Fibroblast of peridontal ligament (primary cell): ENCODE measurements around the gene FIBP.
"Not testable (repeated sequence)": the region's sequence is repeated elsewhere in the genome, so short reads cannot be mapped to it uniquely, and the experiment has no call there.

ENCODE experiments used
- DNase-seq: peaks from one replicate; pipeline ENCODE4 v3.0.0-alpha.2; 2010; ENCODE audit errors: extremely low read depth

The FIBP gene

GRCh38 chr11:65915101-65915820 is 27.0 kb upstream of the FIBP start:
- no peak for DNase-seq

- peak; percentile 79 for DNase-seq
Measured at GRCh38 chr11:65912845-65913244, 24.6 kb upstream of the FIBP start.

DNA sequence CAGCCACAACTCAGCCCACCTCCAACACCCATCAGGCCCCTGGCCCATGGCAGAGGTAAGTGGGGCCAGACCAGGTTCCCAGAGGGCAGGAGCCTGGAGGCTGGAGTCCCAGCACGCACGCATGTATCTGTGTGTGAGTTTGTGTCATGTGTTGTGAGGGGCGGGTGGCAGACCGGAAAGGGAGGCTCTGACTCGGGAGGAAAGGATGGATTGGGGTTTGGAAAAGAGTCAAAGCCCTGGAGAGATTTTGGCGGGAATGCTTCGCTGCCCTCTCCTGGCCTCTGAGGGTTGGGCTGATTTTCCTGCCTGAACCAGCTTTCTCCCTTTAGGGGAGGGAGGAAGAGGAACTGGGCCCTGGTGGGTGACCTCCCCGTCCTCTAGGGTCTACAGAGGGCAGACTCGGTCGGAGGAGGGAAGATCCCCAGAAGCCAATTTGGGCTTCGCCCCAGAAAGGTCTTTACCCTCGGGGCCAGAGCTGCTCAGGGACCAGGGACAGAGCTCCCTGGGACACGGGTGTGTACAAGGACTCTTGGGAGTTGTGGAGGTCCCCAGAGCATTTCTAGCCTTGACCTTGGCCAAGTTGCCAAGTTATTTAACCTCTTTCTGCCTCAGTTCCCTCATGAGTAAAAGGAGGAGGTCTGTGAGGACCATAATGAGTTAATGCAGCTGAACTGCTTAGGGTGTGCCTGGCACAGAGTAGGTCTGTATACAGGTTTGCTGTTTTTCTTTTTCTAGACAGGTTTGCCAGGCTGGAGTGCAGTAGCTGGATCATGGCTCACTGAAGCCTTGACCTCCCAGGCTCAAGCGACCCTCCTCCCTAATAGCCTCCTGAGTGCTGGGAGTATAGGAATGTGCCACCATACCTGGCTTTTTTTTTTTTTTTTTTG is 23.7 kb upstream of the FIBP start:
- peak; percentile 91 for DNase-seq

DNA sequence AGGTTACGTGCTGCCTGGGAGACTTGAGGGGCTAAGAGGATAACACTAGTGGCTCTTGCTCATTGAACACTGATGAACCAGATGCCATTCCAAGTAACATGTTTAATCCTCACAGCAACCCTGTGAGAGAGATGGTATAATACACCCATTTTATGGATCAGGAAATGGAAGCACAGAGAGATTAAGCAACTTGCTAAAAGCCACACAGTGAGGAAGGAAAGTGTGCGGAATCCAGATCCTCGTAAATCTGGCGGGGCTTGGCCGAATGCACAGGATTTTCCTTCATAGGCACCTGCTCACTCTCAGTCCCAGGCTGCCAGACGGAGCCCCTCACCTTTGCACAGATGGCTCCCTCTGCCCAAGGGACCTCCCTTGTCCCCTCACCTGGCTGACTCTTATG is 19.6 kb upstream of the FIBP start:
- DNase-seq: no peak

GRCh38 chr11:65906602-65907001 is 18.3 kb upstream of the FIBP start:
- no peak for DNase-seq

GRCh38 chr11:65903715-65904114 is 15.4 kb upstream of the FIBP start:
- no peak for DNase-seq

DNA sequence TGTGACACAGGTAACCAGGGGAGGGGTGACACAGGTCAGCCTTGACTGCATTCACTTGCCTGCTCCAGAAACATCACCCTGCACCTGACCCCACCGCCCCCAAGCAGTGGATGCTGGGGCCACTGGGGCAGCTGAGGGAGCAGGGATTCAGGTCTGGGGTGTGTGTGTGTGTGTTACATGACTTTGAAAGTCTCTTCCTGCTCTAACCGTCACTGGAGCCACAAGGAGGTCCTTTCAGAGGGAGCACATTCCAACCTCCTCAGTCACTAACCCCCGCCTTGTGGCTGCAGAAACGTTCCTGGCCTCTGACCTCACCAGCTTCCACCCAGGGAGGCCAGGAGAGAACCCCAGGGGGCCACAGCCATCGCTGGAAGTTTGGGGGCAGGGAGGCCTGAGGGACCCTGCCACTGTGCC is 14.8 kb upstream of the FIBP start:
- peak; percentile 80 for DNase-seq

- no peak for DNase-seq
Measured at GRCh38 chr11:65900899-65901180, 12.6 kb upstream of the FIBP start.

- DNase-seq: peak; percentile 92
Measured at GRCh38 chr11:65900125-65900898, 12.0 kb upstream of the FIBP start, which contains the start of gene FOSL1. TSS of gene FOSL1 (minus strand) at chr11:65900388. CDS start at chr11:65900339, 49 bp downstream.

DNA sequence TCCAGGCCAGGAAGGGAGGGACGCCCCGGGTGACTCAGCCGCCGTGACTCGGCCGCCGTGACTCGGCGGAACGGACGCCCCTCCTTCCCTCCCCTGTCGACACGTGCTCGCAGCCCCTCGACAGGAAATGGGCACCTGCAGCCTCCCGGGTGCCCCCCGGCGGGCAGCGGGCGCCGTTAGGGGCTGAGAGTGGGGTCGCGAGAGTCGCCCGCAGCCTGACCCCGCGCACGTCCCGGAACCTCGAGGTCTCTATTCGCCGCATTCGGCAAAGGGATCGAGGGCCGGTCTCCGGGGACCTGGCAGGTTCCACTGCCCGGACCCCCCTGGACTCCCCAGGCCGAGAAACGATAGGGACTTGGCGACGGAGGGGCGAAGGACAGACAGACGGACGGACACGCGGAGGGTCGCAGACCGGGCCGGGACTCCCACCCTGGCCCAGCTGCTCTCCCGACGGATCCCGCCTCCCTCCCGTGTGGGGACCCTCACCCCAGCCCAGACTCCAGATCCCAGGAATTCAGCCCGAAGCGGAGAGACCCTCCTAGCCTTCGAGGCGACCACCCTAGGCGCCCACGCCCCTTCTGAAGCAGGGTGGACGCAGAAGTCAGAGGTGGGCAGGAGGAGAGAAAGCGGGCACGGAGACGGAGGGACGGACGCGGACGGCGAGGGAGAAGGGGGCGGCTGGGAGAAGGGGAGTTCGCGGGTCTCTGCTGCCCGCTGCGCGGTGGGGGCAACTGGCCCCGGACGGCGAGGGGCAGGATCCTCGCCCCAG is 11.3 kb upstream of the FIBP start:
- DNase-seq: peak; percentile 53

- peak; percentile 41 for DNase-seq
Measured at GRCh38 chr11:65898656-65899355, 10.5 kb upstream of the FIBP start.

DNA sequence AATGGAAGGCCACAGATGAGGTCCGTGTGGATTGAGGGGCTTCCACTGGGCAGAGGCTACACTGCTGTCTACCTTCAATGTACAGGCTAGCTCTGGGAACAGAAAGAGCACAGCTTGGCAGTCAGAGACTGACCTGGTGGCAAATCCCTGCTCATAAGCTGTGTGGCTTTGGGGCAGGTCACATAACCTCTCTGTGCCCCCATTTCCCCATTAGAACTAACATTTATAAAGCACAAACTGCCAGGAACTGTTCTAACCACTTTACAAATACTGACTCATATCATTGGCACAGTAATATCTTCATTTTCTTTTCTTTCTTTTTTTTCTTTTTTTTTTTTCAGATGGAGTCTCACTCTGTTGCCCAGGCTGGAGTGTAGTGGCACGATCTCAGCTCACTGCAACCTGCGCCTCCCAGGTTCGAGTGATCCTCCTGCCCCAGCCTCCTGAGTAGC is 8.8 kb upstream of the FIBP start:
- DNase-seq: peak; percentile 57

- no peak for DNase-seq
Measured at GRCh38 chr11:65896034-65896999, 8.0 kb upstream of the FIBP start.

DNA sequence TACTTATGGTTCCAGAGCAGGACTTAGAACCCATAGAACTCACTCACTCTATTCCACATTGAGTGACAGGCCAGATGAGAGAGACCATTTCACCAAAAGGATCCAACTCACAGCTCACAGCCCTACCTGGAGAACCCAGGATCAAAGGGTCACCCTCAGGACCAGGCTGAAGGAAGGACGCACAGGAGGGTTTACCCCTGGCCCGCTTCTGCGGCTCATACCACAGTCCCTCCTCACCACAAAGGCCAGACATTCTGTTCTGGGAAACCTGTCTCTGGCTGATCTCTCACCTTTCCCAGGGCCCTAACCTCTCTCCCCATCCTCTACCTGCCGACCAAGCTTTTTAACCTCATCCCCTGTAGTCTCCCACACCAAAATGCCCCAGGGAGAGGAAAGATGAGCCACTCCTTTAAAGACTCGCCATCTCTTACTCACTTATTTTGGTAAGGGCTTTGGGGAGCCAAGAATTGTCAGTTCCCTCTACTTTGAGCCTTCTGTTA is 7.3 kb upstream of the FIBP start:
- DNase-seq: no peak

- DNase-seq: no peak
Measured at GRCh38 chr11:65894034-65894591, 5.8 kb upstream of the FIBP start.

DNA sequence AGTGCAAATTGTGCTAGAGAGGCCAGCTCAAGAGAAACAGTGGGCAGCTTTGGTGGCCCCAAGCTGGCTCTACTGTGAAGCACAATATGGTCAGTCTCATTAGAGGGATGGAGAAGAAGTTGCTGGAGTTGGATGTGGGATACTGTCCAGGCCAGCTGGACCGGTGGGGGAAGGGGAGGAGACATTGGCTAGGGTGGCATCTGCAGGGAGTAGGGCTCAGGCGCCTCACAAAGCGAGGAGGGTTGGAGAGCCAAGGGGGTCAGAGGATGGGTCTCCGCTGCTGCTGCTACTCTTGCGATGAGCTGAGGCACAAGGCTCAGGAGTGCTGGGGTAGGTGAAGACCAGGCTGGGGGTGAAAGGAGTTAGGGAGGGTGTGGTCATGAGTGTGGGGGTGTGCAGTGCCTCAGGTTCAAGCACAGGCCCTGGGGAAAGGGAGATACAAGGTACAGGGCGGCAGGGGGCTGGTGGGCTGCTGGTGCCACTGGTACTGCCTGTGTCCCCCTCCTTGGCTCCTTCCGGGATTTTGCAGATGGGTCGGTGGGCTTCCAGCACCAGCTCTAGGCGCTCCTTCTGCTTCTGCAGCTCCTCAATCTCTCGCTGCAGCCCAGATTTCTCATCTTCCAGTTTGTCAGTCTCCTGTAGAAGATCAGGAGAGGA is 4.5 kb upstream of the FIBP start:
- no peak for DNase-seq

DNA sequence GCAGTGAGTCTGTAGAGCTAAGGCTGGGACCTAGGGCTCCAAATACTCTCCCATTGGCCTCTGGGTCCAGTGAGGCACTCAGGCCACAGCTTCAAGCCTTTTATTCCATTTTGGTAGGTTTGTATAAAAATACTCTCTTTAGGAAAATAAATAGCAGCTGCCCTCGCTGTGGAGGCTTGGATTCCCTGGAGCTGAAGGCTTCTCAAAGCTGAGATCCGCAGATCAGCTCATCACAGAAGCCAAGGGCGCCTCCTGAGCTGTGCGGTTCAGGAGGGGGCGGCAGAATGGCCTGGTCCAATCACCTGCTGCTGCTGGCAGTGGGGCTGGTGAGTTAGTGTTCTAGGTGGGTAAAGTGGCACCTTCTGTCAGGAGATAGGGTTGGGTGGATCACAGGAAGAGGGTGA is 3.9 kb upstream of the FIBP start:
- not testable (repeated sequence) for DNase-seq
